H1 (cell line): ENCODE results near the gene CBLC. TPM values are rescaled to one million over a fixed set of nuclear protein-coding genes. Genes with fewer than 3 reads are reported as not detected.

Source experiments
- CTCF ChIA-PET: fragments of 300-600 bp; sonication (Branson Sonifier 250); formaldehyde crosslinking; loops from one replicate; lab custom pipeline; 2021; ENCODE audit not compliant: partially characterized antibody; lab: Charles Lee
- POLR2A ChIA-PET: fragments of 300-600 bp; sonication (Branson Sonifier 250); formaldehyde crosslinking; loops from one replicate; lab custom pipeline; 2021; ENCODE audit warnings: inconsistent platforms; ENCODE audit not compliant: partially characterized antibody; lab: Charles Lee
- DNase-seq, 2 experiments: peaks; one replicate each; pipeline versions ENCODE4 v3.0.0 to v3.0.0-alpha.2; 2010 to 2022; ENCODE audit warnings: low spot score in 2 of 2, low read depth in 1 of 2, mixed read lengths in 1 of 2
- FAIRE-seq: peaks from 2 replicates; lab custom pipeline; 2011; peaks lifted over from hg19 to GRCh38; lab: Jason Lieb, UNC
- H2AFZ ChIP-seq: 2 replicates; pipeline ENCODE4 v1.8.1; 2012; ENCODE audit warnings: low read length, inconsistent platforms
- H2AK5ac ChIP-seq: 2 replicates; pipeline ENCODE4 v1.6.1; 2013; ENCODE audit warnings: low read depth, low read length
- H2BK120ac ChIP-seq: replicated peaks from 2 replicates; pipeline ENCODE3; 2013; ENCODE audit warnings: low read depth, low read length, inconsistent platforms
- H2BK12ac ChIP-seq: 2 replicates; pipeline ENCODE4 v1.6.1; 2013; ENCODE audit warnings: low read depth, low read length
- H2BK15ac ChIP-seq: 2 replicates; pipeline ENCODE4 v1.6.1; 2013; ENCODE audit warnings: low read length
- H2BK20ac ChIP-seq: 2 replicates; pipeline ENCODE4 v1.6.1; 2013; ENCODE audit warnings: low read length
- H2BK5ac ChIP-seq: 2 replicates; pipeline ENCODE4 v1.6.1; 2013; ENCODE audit warnings: low read depth, low read length
- H3K14ac ChIP-seq: 2 replicates; pipeline ENCODE4 v1.6.1; 2013; ENCODE audit warnings: inconsistent platforms; ENCODE audit not compliant: insufficient read length
- H3K18ac ChIP-seq: 2 replicates; pipeline ENCODE4 v1.6.1; 2013; ENCODE audit warnings: low read length; ENCODE audit errors: extremely low read depth
- H3K23ac ChIP-seq: 2 replicates; pipeline ENCODE4 v1.6.1; 2013; ENCODE audit warnings: inconsistent platforms; ENCODE audit not compliant: insufficient read length
- H3K23me2 ChIP-seq: 2 replicates; pipeline ENCODE4 v1.6.1; 2013; ENCODE audit warnings: low read depth, low read length
- H3K27ac ChIP-seq: 2 replicates; pipeline ENCODE4 v1.6.1; 2011; ENCODE audit warnings: low read depth, low read length, inconsistent platforms
- H3K27me3 ChIP-seq, 4 experiments: replicated peaks in 1 of 4; 1 replicate in 1 of 4; 2 replicates in 3 of 4; pipeline versions ENCODE4 v1.6.1 to v1.8.1; 2011 to 2013; ENCODE audit warnings: low read length in 3 of 4, mild to moderate bottlenecking in 3 of 4, inconsistent platforms in 2 of 4, mixed read lengths in 2 of 4, moderate library complexity in 1 of 4; ENCODE audit not compliant: control insufficient read depth in 3 of 4, insufficient read depth in 3 of 4; ENCODE audit errors: extremely low read depth in 1 of 4
- H3K36me3 ChIP-seq, 4 experiments: 2 replicates each; pipeline versions ENCODE4 v1.6.1 to v1.8.1; 2011 to 2013; ENCODE audit warnings: mild to moderate bottlenecking in 4 of 4, low read length in 3 of 4, moderate library complexity in 2 of 4, control low read depth in 1 of 4, inconsistent platforms in 1 of 4; ENCODE audit not compliant: insufficient read depth in 4 of 4, control insufficient read depth in 2 of 4
- H3K4ac ChIP-seq: replicated peaks from 2 replicates; pipeline ENCODE3; 2013; ENCODE audit warnings: low read length, low read depth, mixed read lengths, inconsistent platforms; ENCODE audit not compliant: insufficient read length
- H3K4me1 ChIP-seq, 4 experiments: replicated peaks in 1 of 4; 1 replicate in 1 of 4; 2 replicates in 3 of 4; pipeline versions ENCODE4 v1.6.1 to v1.8.1; 2011 to 2013; ENCODE audit warnings: low read length in 3 of 4, inconsistent platforms in 2 of 4, mixed read lengths in 1 of 4; ENCODE audit not compliant: insufficient read depth in 4 of 4, control insufficient read depth in 3 of 4
- H3K4me2 ChIP-seq, 2 experiments: 2 replicates each; pipeline versions ENCODE4 v1.6.1 to v1.8.1; 2011 to 2013; ENCODE audit warnings: low read depth in 2 of 2, low read length in 2 of 2, control low read depth in 1 of 2, inconsistent platforms in 1 of 2, mild to moderate bottlenecking in 1 of 2; ENCODE audit not compliant: insufficient read depth in 1 of 2
- H3K4me3 ChIP-seq, 4 experiments: fragments of 200-600, 300-600 bp in 1 of 4; sonication (generic), shearing (Covaris generic), sonication (Bioruptor Twin) in 1 of 4; 2 replicates each; pipeline versions ENCODE4 v1.5.1 to v1.8.1; 2011 to 2016; ENCODE audit warnings: low read length in 4 of 4, low read depth in 3 of 4, control low read depth in 2 of 4, inconsistent platforms in 2 of 4, mild to moderate bottlenecking in 2 of 4, mixed read lengths in 1 of 4, moderate library complexity in 1 of 4; ENCODE audit not compliant: insufficient read depth in 2 of 4; ENCODE audit errors: extremely low read depth in 1 of 4
- H3K56ac ChIP-seq: replicated peaks from 2 replicates; pipeline ENCODE3; 2013; ENCODE audit warnings: low read depth, mild to moderate bottlenecking, mixed read lengths, low read length, inconsistent platforms; ENCODE audit not compliant: insufficient read length
- H3K79me1 ChIP-seq: 2 replicates; pipeline ENCODE4 v1.6.1; 2013; ENCODE audit warnings: low read depth, low read length, control low read depth
- H3K79me2 ChIP-seq, 2 experiments: 2 replicates each; pipeline versions ENCODE4 v1.6.1 to v1.8.1; 2012 to 2013; ENCODE audit warnings: low read length in 2 of 2, mild to moderate bottlenecking in 2 of 2, inconsistent platforms in 1 of 2; ENCODE audit not compliant: insufficient read depth in 2 of 2, control insufficient read depth in 1 of 2
- H3K9ac ChIP-seq, 4 experiments: replicated peaks in 1 of 4; 1 replicate in 1 of 4; 2 replicates in 3 of 4; pipeline versions ENCODE4 v1.6.1 to v1.8.1; 2011 to 2013; ENCODE audit warnings: low read depth in 3 of 4, low read length in 3 of 4, control low read depth in 2 of 4, mild to moderate bottlenecking in 2 of 4, moderate library complexity in 2 of 4, inconsistent platforms in 1 of 4; ENCODE audit errors: extremely low read depth in 1 of 4
- H3K9me3 ChIP-seq, 2 experiments: 2 replicates each; pipeline versions ENCODE4 v1.6.1 to v1.8.1; 2012 to 2013; ENCODE audit warnings: mild to moderate bottlenecking in 2 of 2, moderate library complexity in 2 of 2, control low read depth in 1 of 2, inconsistent platforms in 1 of 2, low read depth in 1 of 2, low read length in 1 of 2, mixed read lengths in 1 of 2; ENCODE audit not compliant: insufficient read depth in 2 of 2
- H4K20me1 ChIP-seq, 2 experiments: replicated peaks in 1 of 2; 2 replicates each; pipeline versions ENCODE3 to v1.8.1; 2011 to 2013; ENCODE audit warnings: inconsistent platforms in 2 of 2, low read length in 2 of 2, mild to moderate bottlenecking in 1 of 2; ENCODE audit not compliant: insufficient read depth in 2 of 2, control insufficient read depth in 1 of 2
- H4K5ac ChIP-seq: 2 replicates; pipeline ENCODE4 v1.6.1; 2013; ENCODE audit warnings: low read length, low read depth, mixed read lengths, inconsistent platforms; ENCODE audit not compliant: insufficient read length
- H4K8ac ChIP-seq: 2 replicates; pipeline ENCODE4 v1.8.0; 2013; ENCODE audit warnings: mild to moderate bottlenecking, moderate library complexity, low read length, inconsistent platforms; ENCODE audit not compliant: insufficient read depth; ENCODE audit errors: extremely low read depth
- H4K91ac ChIP-seq: replicated peaks from 2 replicates; pipeline ENCODE3; 2013; ENCODE audit warnings: low read length, mixed read lengths, inconsistent platforms; ENCODE audit not compliant: insufficient read length
- CEBPB ChIP-seq: IDR thresholded peaks from 2 replicates; pipeline ENCODE4 v1.6.1; 2012; ENCODE audit warnings: low read depth, low read length
- EGR1 ChIP-seq: IDR thresholded peaks from 2 replicates; pipeline ENCODE4 v1.6.1; 2011; ENCODE audit warnings: low read depth, low read length, borderline replicate concordance
- EZH2 ChIP-seq: fragments of 200-600 bp; sonication (generic); IDR thresholded peaks from 2 replicates; pipeline ENCODE4 v1.7.1; 2012; ENCODE audit warnings: low read depth, mild to moderate bottlenecking, moderate library complexity, low read length, inconsistent platforms; ENCODE audit not compliant: severe bottlenecking
- GABPA ChIP-seq: IDR thresholded peaks from 2 replicates; pipeline ENCODE4 v1.6.1; 2011; ENCODE audit warnings: mild to moderate bottlenecking, low read length, moderate library complexity, borderline replicate concordance; ENCODE audit not compliant: insufficient read depth
- HDAC6 ChIP-seq: IDR thresholded peaks from one replicate; pipeline ENCODE4 v1.7.1; 2012; ENCODE audit warnings: low read depth, mild to moderate bottlenecking, inconsistent platforms, low read length, moderate library complexity
- JUN ChIP-seq: IDR thresholded peaks from 2 replicates; pipeline ENCODE4 v1.6.1; 2011; ENCODE audit warnings: low read depth, mild to moderate bottlenecking, improper control_type of control experiment, low read length
- MAX ChIP-seq: IDR thresholded peaks from 2 replicates; pipeline ENCODE4 v1.6.1; 2012; ENCODE audit warnings: inconsistent platforms
- NRF1 ChIP-seq: IDR thresholded peaks from 2 replicates; pipeline ENCODE4 v1.6.1; 2011; ENCODE audit warnings: mild to moderate bottlenecking, low read depth, low read length, improper control_type of control experiment
- POLR2AphosphoS5 ChIP-seq: IDR thresholded peaks from 2 replicates; pipeline ENCODE4 v1.6.1; 2011; ENCODE audit warnings: low read depth, low read length
- RAD21 ChIP-seq, 2 experiments: IDR thresholded peaks in 1 of 2; conservative IDR thresholded peaks in 1 of 2; 2 replicates each; pipeline ENCODE4 v1.6.1; 2011; ENCODE audit warnings: low read depth in 2 of 2, low read length in 2 of 2, improper control_type of control experiment in 1 of 2, inconsistent platforms in 1 of 2, mild to moderate bottlenecking in 1 of 2, moderate library complexity in 1 of 2
- SIRT6 ChIP-seq: IDR thresholded peaks from one replicate; pipeline ENCODE4 v1.7.1; 2012; ENCODE audit warnings: low read length, inconsistent platforms
- SP4 ChIP-seq: IDR thresholded peaks from 2 replicates; pipeline ENCODE4 v1.6.1; 2012; ENCODE audit warnings: low read length, inconsistent platforms
- SUZ12 ChIP-seq: fragments of 200-600 bp; sonication (generic); IDR thresholded peaks from 2 replicates; pipeline ENCODE4 v1.6.1; 2012; ENCODE audit warnings: mild to moderate bottlenecking, inconsistent platforms, low read length, moderate library complexity, mixed read lengths
- TAF7 ChIP-seq: optimal IDR thresholded peaks from 2 replicates; pipeline ENCODE3; 2011; ENCODE audit warnings: low read depth, mild to moderate bottlenecking, inconsistent platforms, low read length, moderate library complexity, borderline replicate concordance
- TEAD4 ChIP-seq: IDR thresholded peaks from 2 replicates; pipeline ENCODE4 v1.6.1; 2012; ENCODE audit warnings: low read depth, low read length, inconsistent platforms, mixed read lengths
- WGBS, 2 experiments: shearing (Covaris generic) in 1 of 2; methylation state at CpG; one replicate each; pipeline versions ENCODE4 v1.1.6 to v1.1.7; 2013 to 2015; ENCODE audit warnings: low lambda C conversion rate in 2 of 2, mixed read lengths in 2 of 2, inconsistent platforms in 1 of 2, low coverage in 1 of 2, missing lambda C conversion rate in 1 of 2; ENCODE audit not compliant: insufficient replicate concordance in 2 of 2, insufficient coverage in 1 of 2, insufficient read length in 1 of 2; ENCODE audit errors: extremely low coverage in 1 of 2, missing lambda C conversion rate in 1 of 2; 5-methylcytosine and 5-hydroxymethylcytosine counted together
- polyA plus RNA-seq, 7 experiments: library from polyadenylated mRNA; depleted of rRNA in 3 of 7; stranded (reverse) in 5 of 7; unstranded in 2 of 7; fragments of >200 nt in 5 of 7; fragments of 200-250 nt in 2 of 7; gene quantifications; 1 replicate in 5 of 7; 2 replicates in 1 of 7; 4 replicates in 1 of 7; pipeline versions ENCODE4 v1.2.1 to v1.2.3, GENCODE V29; 2011 to 2013; ENCODE audit warnings: missing spikeins in 2 of 7, mixed read lengths in 2 of 7
- total RNA-seq: library from RNA; stranded (reverse); fragmentation: NEBNext Ultra II Directional; extraction: Animal tissue kit (Norgen Biotek cat#: 25700); gene quantifications from 2 replicates; pipeline ENCODE4 v1.2.1, GENCODE V29; 2021

Gene CBLC
- total and polyA plus RNA-seq, 2 of the 8 experiments (the other 6 are each of a cell fraction or from before 2014, with no cell fraction given) = 17.4 to 35.7 TPM

DNA sequence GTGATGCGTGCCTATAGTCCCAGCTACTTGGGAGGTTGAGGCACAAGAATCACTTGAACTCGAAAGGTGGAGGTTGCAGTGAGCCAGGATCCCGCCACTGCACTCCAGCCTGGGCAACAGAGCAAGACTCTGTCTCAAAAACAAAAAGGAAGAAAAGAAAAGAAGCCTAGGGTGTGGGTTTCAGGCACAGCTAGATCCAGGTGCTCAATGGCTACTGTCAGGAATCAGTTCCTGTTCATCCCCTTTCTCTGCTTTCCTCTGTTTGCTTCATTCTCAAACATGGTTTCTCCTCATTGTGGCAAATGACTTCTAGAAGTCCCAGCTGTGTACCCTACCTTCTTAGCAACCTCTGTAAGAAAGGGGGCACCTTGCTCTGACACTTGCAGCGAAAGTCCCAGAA is 5.9 kb downstream of the CBLC start:
- Histone ChIP-seq H2AFZ (no peak overlapping the region), H2AK5ac (no peak overlapping the region), H3K56ac (no peak overlapping the region), H2BK5ac (no peak overlapping the region), H3K4me3 (no peak overlapping the region), H3K36me3 (peaks cover 0 to 15% (median 6%) of the 10 kb centered on the region in 4 experiments; a peak in 4 of 8 replicates), H3K27ac (no peak overlapping the region), H2BK20ac (no peak overlapping the region), H2BK15ac (no peak overlapping the region), H3K23ac (no peak overlapping the region), H2BK12ac (no peak overlapping the region), H3K23me2 (no peaks in the 10 kb centered on the region), H2BK120ac (no peak overlapping the region), H3K9ac (no peak overlapping the region), H4K5ac (no peak overlapping the region), H3K4me1 (no peaks in the 10 kb centered on the region), H4K20me1 (peaks cover 0 to 7% of the 10 kb centered on the region in 2 experiments), H4K91ac (no peak overlapping the region), H3K18ac (no peak overlapping the region), H3K79me1 (no peaks in the 10 kb centered on the region), H4K8ac (no peak overlapping the region), H3K27me3 (no peaks in the 10 kb centered on the region), H3K79me2 (no peaks in the 10 kb centered on the region), H3K9me3 (no peaks in the 10 kb centered on the region), H3K14ac (no peak overlapping the region), H3K4ac (no peak overlapping the region), H3K4me2 (no peak overlapping the region)
- DNase-seq (no peak), FAIRE-seq (no peak)
- TF ChIP-seq EGR1 (no peak), CEBPB (no peak), HDAC6 (no peak), GABPA (no peak), SUZ12 (no peak), RAD21 (IDR thresholded peaks at IDR 0.05 in 1 of 2, conservative IDR thresholded peaks at IDR 0.05 in 1 of 2; ENCODE audit: low read depth in 2 of 2, low read length in 2 of 2) (no peak), SP4 (no peak), NRF1 (no peak), MAX (no peak), POLR2AphosphoS5 (no peak), EZH2 (no peak), SIRT6 (no peak), TEAD4 (no peak), TAF7 (no peak), JUN (no peak)
- CTCF ChIA-PET = interaction anchor here (0.6 to 8.1 kb wide), 45 partner anchors 9 to 257 kb away, joined by 3 to 116 read pairs (median 5); partner anchors contain the start of genes APOE, BCAM and NECTIN2
- POLR2A ChIA-PET = interaction anchor here (0.5 to 2.9 kb wide), 10 partner anchors 12 to 112 kb away, joined by 3 to 7 read pairs (median 4); partner anchors contain the start of gene BCAM
- 85% methylated on average over 4 of the region's 4 CpGs; no CpG with 5 or more reads in 1 of the 2 experiments for WGBS, 2 experiments
